ENCODE measurements around the gene PRR12.

Gene PRR12

DNA sequence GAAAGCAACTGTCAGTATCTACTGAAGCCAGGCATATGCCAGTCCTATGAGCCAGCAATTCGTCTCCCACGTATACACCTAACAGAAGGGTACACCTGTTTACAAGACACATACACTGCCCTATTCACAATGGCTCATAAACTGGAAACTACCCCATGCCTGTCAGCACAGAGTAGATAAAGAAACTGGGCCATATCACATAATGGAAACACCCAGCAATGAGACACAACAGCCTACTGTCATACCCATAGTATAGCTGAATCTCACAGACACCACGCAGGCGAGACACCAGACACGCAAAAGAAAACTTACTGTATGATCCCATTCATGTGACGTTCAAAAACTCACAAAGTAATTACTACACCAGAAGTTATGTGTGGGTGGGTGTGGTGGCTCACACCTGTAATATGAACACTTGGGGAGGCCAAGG lies 26.4 kb upstream of the PRR12 start:
- no peak overlapping the region for H3K27ac ChIP-seq (ENCODE audit: low read length)
- no peak overlapping the region for H2AFZ ChIP-seq (ENCODE audit: low read length)
- DNase-seq: no peak
- H3K27me3 ChIP-seq (replicated peaks; ENCODE audit: insufficient read depth, low read length): no peaks in the 10 kb centered on the region
- no peaks in the 10 kb centered on the region for H3K36me3 ChIP-seq (replicated peaks; ENCODE audit: insufficient read depth, low read length)
- no peaks in the 10 kb centered on the region for H3F3A ChIP-seq (ENCODE audit: insufficient read depth, low read length)
- no peaks in the 10 kb centered on the region for H3K9me2 ChIP-seq (replicated peaks; ENCODE audit: insufficient read depth, low read length)
- H3K9ac ChIP-seq (ENCODE audit: low read length): no peak overlapping the region
- no peaks in the 10 kb centered on the region for H3K4me1 ChIP-seq (ENCODE audit: low read length)
- TF ChIP-seq EZH2 (optimal IDR thresholded peaks at IDR 0.05; ENCODE audit: low read depth, low read length): no peak
- TF ChIP-seq, protein P1, sequence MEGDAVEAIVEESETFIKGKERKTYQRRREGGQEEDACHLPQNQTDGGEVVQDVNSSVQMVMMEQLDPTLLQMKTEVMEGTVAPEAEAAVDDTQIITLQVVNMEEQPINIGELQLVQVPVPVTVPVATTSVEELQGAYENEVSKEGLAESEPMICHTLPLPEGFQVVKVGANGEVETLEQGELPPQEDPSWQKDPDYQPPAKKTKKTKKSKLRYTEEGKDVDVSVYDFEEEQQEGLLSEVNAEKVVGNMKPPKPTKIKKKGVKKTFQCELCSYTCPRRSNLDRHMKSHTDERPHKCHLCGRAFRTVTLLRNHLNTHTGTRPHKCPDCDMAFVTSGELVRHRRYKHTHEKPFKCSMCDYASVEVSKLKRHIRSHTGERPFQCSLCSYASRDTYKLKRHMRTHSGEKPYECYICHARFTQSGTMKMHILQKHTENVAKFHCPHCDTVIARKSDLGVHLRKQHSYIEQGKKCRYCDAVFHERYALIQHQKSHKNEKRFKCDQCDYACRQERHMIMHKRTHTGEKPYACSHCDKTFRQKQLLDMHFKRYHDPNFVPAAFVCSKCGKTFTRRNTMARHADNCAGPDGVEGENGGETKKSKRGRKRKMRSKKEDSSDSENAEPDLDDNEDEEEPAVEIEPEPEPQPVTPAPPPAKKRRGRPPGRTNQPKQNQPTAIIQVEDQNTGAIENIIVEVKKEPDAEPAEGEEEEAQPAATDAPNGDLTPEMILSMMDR (IDR thresholded peaks at IDR 0.05; ENCODE audit: low read length): no peak
- TF ChIP-seq EZH2phosphoT487 (IDR thresholded peaks at IDR 0.05; ENCODE audit: low read length): no peak
- H3K79me2 ChIP-seq (ENCODE audit: low read length): peaks cover 22% of the 10 kb centered on the region
- no peak overlapping the region for H3K4me3 ChIP-seq (ENCODE audit: low read length)
- no peaks in the 10 kb centered on the region for H3K9me3 ChIP-seq (replicated peaks; ENCODE audit: insufficient read depth, low read length)
- no peaks in the 10 kb centered on the region for H4K20me1 ChIP-seq (ENCODE audit: insufficient read depth, low read length)
- H3K4me2 ChIP-seq (ENCODE audit: low read depth, low read length): no peak overlapping the region

GRCh38 chr19:49565261-49565660 lies 25.7 kb upstream of the PRR12 start:
- Histone ChIP-seq H4K20me1 (ENCODE audit: insufficient read depth, low read length) (no peaks in the 10 kb centered on the region), H3K9me3 (replicated peaks; ENCODE audit: insufficient read depth, low read length) (no peaks in the 10 kb centered on the region), H3K9ac (ENCODE audit: low read length) (no peak overlapping the region), H3K4me1 (ENCODE audit: low read length) (no peaks in the 10 kb centered on the region; the same call in 1 of the 2 replicates), H3K9me2 (replicated peaks; ENCODE audit: insufficient read depth, low read length) (no peaks in the 10 kb centered on the region), H2AFZ (ENCODE audit: low read length) (no peak overlapping the region), H3K27ac (ENCODE audit: low read length) (no peak overlapping the region), H3K79me2 (ENCODE audit: low read length) (peaks cover 26% of the 10 kb centered on the region), H3K4me3 (ENCODE audit: low read length) (no peak overlapping the region), H3F3A (ENCODE audit: insufficient read depth, low read length) (no peaks in the 10 kb centered on the region), H3K4me2 (ENCODE audit: low read depth, low read length) (no peak overlapping the region), H3K36me3 (replicated peaks; ENCODE audit: insufficient read depth, low read length) (no peaks in the 10 kb centered on the region), H3K27me3 (replicated peaks; ENCODE audit: insufficient read depth, low read length) (no peaks in the 10 kb centered on the region)
- TF ChIP-seq, protein P1 (IDR thresholded peaks at IDR 0.05; ENCODE audit: low read length): no peak
- TF ChIP-seq EZH2phosphoT487 (IDR thresholded peaks at IDR 0.05; ENCODE audit: low read length) (no peak), EZH2 (optimal IDR thresholded peaks at IDR 0.05; ENCODE audit: low read depth, low read length) (no peak)
- DNase-seq: no peak

- no peaks in the 10 kb centered on the region for H3K27me3 ChIP-seq (replicated peaks; ENCODE audit: insufficient read depth, low read length)
- H3K4me3 ChIP-seq (ENCODE audit: low read length): no peak overlapping the region
- H3F3A ChIP-seq (ENCODE audit: insufficient read depth, low read length): 0 out of 2 replicates have a peak, but pooled peaks cover 3% of the 10 kb centered on the region
- peaks cover 6% of the 10 kb centered on the region for H3K4me1 ChIP-seq (ENCODE audit: low read length)
- H3K79me2 ChIP-seq (ENCODE audit: low read length): peaks cover 26% of the 10 kb centered on the region
- H3K27ac ChIP-seq (ENCODE audit: low read length): no peak overlapping the region
- H3K9ac ChIP-seq (ENCODE audit: low read length): no peak overlapping the region
- no peaks in the 10 kb centered on the region for H3K9me2 ChIP-seq (replicated peaks; ENCODE audit: insufficient read depth, low read length)
- H4K20me1 ChIP-seq (ENCODE audit: insufficient read depth, low read length): no peaks in the 10 kb centered on the region
- H2AFZ ChIP-seq (ENCODE audit: low read length): no peak overlapping the region
- TF ChIP-seq, protein P1 (IDR thresholded peaks at IDR 0.05; ENCODE audit: low read length): no peak
- TF ChIP-seq EZH2 (optimal IDR thresholded peaks at IDR 0.05; ENCODE audit: low read depth, low read length) (no peak), EZH2phosphoT487 (IDR thresholded peaks at IDR 0.05; ENCODE audit: low read length) (no peak)
- H3K4me2 ChIP-seq (ENCODE audit: low read depth, low read length): no peak overlapping the region
- no peaks in the 10 kb centered on the region for H3K9me3 ChIP-seq (replicated peaks; ENCODE audit: insufficient read depth, low read length)
- no peaks in the 10 kb centered on the region for H3K36me3 ChIP-seq (replicated peaks; ENCODE audit: insufficient read depth, low read length)
- no peak for DNase-seq
Observed at GRCh38 chr19:49566302-49566701, 24.7 kb upstream of the PRR12 start.
